ENCODE results near the gene CD22. TPM values are rescaled to one million over a fixed set of nuclear protein-coding genes. Genes with fewer than 3 reads are reported as not detected.

Gene CD22
- total RNA-seq, 2 donors from 2014 or later, result 5.3 to 11.7 TPM

GRCh38 chr19:35292421-35293362 lies 36.3 kb upstream of the CD22 start:
- no peaks in the 10 kb centered on the region for H3K9me3 Mint-ChIP-seq
- H3K4me3 Mint-ChIP-seq, result no peak overlapping the region
- no peaks in the 10 kb centered on the region for H3K4me1 Mint-ChIP-seq
- H3K27ac Mint-ChIP-seq, result no peak overlapping the region
- H3K36me3 Mint-ChIP-seq (ENCODE audit: low read depth), result no peaks in the 10 kb centered on the region
- ATAC-seq (replicated peaks), result no peak
- H3K27me3 Mint-ChIP-seq, result no peaks in the 10 kb centered on the region

GRCh38 chr19:35293363-35293739 lies 35.6 kb upstream of the CD22 start:
- Mint-ChIP-seq H3K9me3 (no peaks in the 10 kb centered on the region), H3K27me3 (no peaks in the 10 kb centered on the region), H3K4me3 (no peak overlapping the region), H3K36me3 (ENCODE audit: low read depth) (no peaks in the 10 kb centered on the region), H3K4me1 (no peaks in the 10 kb centered on the region), H3K27ac (no peak overlapping the region)
- ATAC-seq (replicated peaks), result no peak

- Mint-ChIP-seq H3K27ac (no peak overlapping the region), H3K27me3 (no peaks in the 10 kb centered on the region), H3K36me3 (ENCODE audit: low read depth) (no peaks in the 10 kb centered on the region), H3K4me1 (no peaks in the 10 kb centered on the region), H3K9me3 (no peaks in the 10 kb centered on the region), H3K4me3 (no peak overlapping the region)
- ATAC-seq (replicated peaks), result no peak
Observed at GRCh38 chr19:35293808-35294207, 35.2 kb upstream of the CD22 start.

- no peak for ATAC-seq (replicated peaks)
- Mint-ChIP-seq H3K36me3 (ENCODE audit: low read depth) (no peaks in the 10 kb centered on the region), H3K4me1 (no peaks in the 10 kb centered on the region), H3K27me3 (no peaks in the 10 kb centered on the region), H3K4me3 (no peak overlapping the region), H3K9me3 (no peaks in the 10 kb centered on the region), H3K27ac (no peak overlapping the region)
Observed at GRCh38 chr19:35294328-35294727, 34.7 kb upstream of the CD22 start.

GRCh38 chr19:35294859-35295791 lies 33.9 kb upstream of the CD22 start:
- H3K27ac Mint-ChIP-seq, result no peak overlapping the region
- no peaks in the 10 kb centered on the region for H3K9me3 Mint-ChIP-seq
- no peaks in the 10 kb centered on the region for H3K27me3 Mint-ChIP-seq
- H3K4me3 Mint-ChIP-seq, result peak overlapping the region; percentile 10
- no peaks in the 10 kb centered on the region for H3K36me3 Mint-ChIP-seq (ENCODE audit: low read depth)
- H3K4me1 Mint-ChIP-seq, result no peaks in the 10 kb centered on the region
- ATAC-seq (replicated peaks), result no peak

- peak; percentile 60 for ATAC-seq (replicated peaks)
- H3K9me3 Mint-ChIP-seq, result no peaks in the 10 kb centered on the region
- peak overlapping the region; percentile 10 for H3K4me3 Mint-ChIP-seq
- no peaks in the 10 kb centered on the region for H3K27me3 Mint-ChIP-seq
- H3K36me3 Mint-ChIP-seq (ENCODE audit: low read depth), result no peaks in the 10 kb centered on the region
- H3K27ac Mint-ChIP-seq, result no peak overlapping the region
- H3K4me1 Mint-ChIP-seq, result no peaks in the 10 kb centered on the region
Observed at GRCh38 chr19:35295792-35296462, 33.1 kb upstream of the CD22 start.

GRCh38 chr19:35296644-35297514 lies 32.1 kb upstream of the CD22 start:
- H3K27ac Mint-ChIP-seq, result no peak overlapping the region
- no peaks in the 10 kb centered on the region for H3K4me1 Mint-ChIP-seq
- peak; percentile 44 for ATAC-seq (replicated peaks)
- H3K4me3 Mint-ChIP-seq, result no peak overlapping the region
- no peaks in the 10 kb centered on the region for H3K9me3 Mint-ChIP-seq
- H3K27me3 Mint-ChIP-seq, result no peaks in the 10 kb centered on the region
- no peaks in the 10 kb centered on the region for H3K36me3 Mint-ChIP-seq (ENCODE audit: low read depth)

GRCh38 chr19:35297515-35297848 lies 31.5 kb upstream of the CD22 start:
- no peaks in the 10 kb centered on the region for H3K9me3 Mint-ChIP-seq
- no peaks in the 10 kb centered on the region for H3K36me3 Mint-ChIP-seq (ENCODE audit: low read depth)
- H3K4me1 Mint-ChIP-seq, result no peaks in the 10 kb centered on the region
- H3K27ac Mint-ChIP-seq, result no peak overlapping the region
- H3K4me3 Mint-ChIP-seq, result no peak overlapping the region
- no peaks in the 10 kb centered on the region for H3K27me3 Mint-ChIP-seq
- ATAC-seq (replicated peaks), result no peak

GRCh38 chr19:35297922-35298321 lies 31.1 kb upstream of the CD22 start:
- no peak for ATAC-seq (replicated peaks)
- Mint-ChIP-seq H3K4me1 (no peaks in the 10 kb centered on the region), H3K9me3 (no peaks in the 10 kb centered on the region), H3K4me3 (no peak overlapping the region), H3K36me3 (ENCODE audit: low read depth) (no peaks in the 10 kb centered on the region), H3K27me3 (no peaks in the 10 kb centered on the region), H3K27ac (no peak overlapping the region)

- no peak overlapping the region for H3K27ac Mint-ChIP-seq
- H3K36me3 Mint-ChIP-seq (ENCODE audit: low read depth), result no peaks in the 10 kb centered on the region
- no peak for ATAC-seq (replicated peaks)
- H3K4me3 Mint-ChIP-seq, result no peak overlapping the region
- H3K27me3 Mint-ChIP-seq, result no peaks in the 10 kb centered on the region
- no peaks in the 10 kb centered on the region for H3K9me3 Mint-ChIP-seq
- H3K4me1 Mint-ChIP-seq, result no peaks in the 10 kb centered on the region
Observed at GRCh38 chr19:35298561-35298972, 30.4 kb upstream of the CD22 start.

GRCh38 chr19:35299523-35300338 lies 29.3 kb upstream of the CD22 start:
- no peak overlapping the region for H3K4me3 Mint-ChIP-seq
- H3K27ac Mint-ChIP-seq, result no peak overlapping the region
- H3K4me1 Mint-ChIP-seq, result no peaks in the 10 kb centered on the region
- no peak for ATAC-seq (replicated peaks)
- H3K9me3 Mint-ChIP-seq, result no peaks in the 10 kb centered on the region
- no peaks in the 10 kb centered on the region for H3K27me3 Mint-ChIP-seq
- no peaks in the 10 kb centered on the region for H3K36me3 Mint-ChIP-seq (ENCODE audit: low read depth)

- Mint-ChIP-seq H3K27ac (no peak overlapping the region), H3K4me3 (no peak overlapping the region), H3K9me3 (no peaks in the 10 kb centered on the region), H3K27me3 (no peaks in the 10 kb centered on the region), H3K36me3 (ENCODE audit: low read depth) (no peaks in the 10 kb centered on the region), H3K4me1 (no peaks in the 10 kb centered on the region)
- ATAC-seq (replicated peaks), result no peak
Observed at GRCh38 chr19:35300339-35300649, 28.7 kb upstream of the CD22 start.

GRCh38 chr19:35301961-35302360 lies 27.0 kb upstream of the CD22 start:
- H3K4me3 Mint-ChIP-seq, result no peak overlapping the region
- ATAC-seq (replicated peaks), result no peak
- no peaks in the 10 kb centered on the region for H3K4me1 Mint-ChIP-seq
- H3K9me3 Mint-ChIP-seq, result no peaks in the 10 kb centered on the region
- peak overlapping the region; percentile 16 for H3K27ac Mint-ChIP-seq
- H3K36me3 Mint-ChIP-seq (ENCODE audit: low read depth), result no peaks in the 10 kb centered on the region
- no peaks in the 10 kb centered on the region for H3K27me3 Mint-ChIP-seq

All from activated T-helper 17 cell treated with anti-CD3 and anti-CD28 coated beads, Interleukin-2, amount 50 U/mL, for 72 hours (primary cell).